HG02852 (cell line): ENCODE data around the gene CD300C.
"Not testable (repeated sequence)": the region's sequence is repeated elsewhere in the genome, so short reads cannot be mapped to it uniquely, and the experiment has no call there.

ENCODE experiments used
- ATAC-seq: cut with Tn5 transposase; IDR thresholded peaks from one replicate; pipeline ENCODE4 v1.9.1; 2021; ENCODE audit warnings: mild to moderate bottlenecking, moderate library complexity; ENCODE audit not compliant: unreplicated experiment

The CD300C gene

DNA sequence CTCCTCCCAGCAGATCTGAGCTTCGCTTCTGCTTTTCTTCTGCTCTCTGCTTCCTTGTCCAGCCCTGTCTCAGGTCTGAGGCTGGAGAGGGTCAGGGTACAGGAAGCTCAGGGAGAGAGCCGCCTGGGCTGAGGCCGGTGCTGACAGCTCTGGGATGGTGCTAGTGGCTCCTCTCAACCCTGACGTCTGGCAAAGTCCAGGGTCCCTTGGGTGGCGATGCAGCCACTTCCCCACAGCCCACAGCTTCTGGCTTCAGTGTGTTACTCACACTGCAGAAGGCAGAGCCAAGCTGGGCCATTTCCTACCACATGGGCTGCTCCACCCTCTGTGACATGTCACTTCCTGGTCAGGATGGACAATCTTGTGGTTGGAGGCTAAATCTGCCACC is at the start of gene CD300C:
TSS of gene CD300C (minus strand) at position 273 of the 388 bp plus-strand sequence. CDS start 333 bp downstream, outside the sequence.
- no peak for ATAC-seq

GRCh38 chr17:74595037-74595750 is 49.3 kb upstream of the CD300C start:
- no peak for ATAC-seq

DNA sequence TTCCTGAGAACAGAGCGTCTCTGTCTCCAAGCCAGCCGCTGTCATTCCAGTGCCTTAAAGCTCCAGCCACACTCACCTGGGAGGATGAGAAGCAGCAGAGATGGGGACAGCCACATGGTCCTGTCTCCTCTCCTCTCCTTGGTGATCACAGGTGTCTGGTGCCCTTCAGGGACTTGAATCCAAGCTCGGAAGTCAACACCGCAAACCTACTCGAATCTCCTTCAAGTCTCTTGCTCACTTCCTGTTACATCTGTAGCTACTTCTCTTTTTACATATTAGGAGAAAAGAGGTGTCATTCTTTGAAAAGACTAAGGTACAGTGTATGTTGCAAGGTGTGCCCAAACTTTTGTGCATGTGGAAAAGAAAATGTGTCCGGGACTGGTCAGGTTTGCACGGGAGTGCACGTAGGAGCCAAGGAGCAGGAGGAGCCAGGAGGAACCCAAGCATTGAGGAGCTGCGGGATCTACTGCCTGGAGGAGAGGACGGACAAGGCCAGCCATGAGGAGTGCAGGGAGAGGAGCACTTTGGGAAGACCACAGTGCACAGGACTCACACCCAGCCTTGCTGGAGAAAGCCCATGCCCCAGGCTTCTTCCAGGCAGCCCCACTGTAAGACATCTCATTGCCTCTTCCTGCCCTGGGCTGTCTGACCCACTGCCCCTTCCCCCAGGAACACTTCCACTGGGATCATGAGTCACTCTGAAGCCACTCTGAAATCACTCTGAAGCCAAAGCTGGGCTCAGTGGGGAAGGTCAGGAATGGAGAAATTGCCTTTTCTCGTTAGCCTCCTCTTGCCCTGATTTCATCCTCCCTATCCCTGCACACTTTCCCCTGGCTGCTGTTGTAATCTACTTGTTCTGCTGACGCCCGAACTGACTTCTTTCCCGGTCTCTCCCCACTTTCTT is 46.4 kb upstream of the CD300C start, which contains the start of gene CD300LD:
TSS of gene CD300LD (minus strand) at position 197 of the 904 bp plus-strand sequence. CDS start at position 116, 81 bp downstream.
- ATAC-seq: no peak

DNA sequence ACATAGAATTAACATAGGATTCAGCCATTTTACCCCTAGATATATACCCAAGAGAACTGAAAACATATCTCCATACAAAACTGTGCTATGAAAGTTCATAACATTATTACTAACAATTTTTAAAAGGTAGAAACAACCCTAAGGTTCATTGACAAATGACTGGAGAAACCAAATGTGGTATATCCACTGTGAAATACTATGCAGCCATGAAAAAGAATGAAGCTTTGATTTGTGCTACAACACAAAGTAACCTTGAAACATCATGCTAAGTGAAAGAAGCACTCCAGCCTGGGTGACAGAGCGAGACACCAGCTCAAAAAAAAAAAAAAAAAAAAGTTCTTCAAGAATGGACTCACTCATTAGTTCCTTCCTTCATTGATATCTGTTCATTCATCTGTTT is 45.6 kb upstream of the CD300C start:
- no peak for ATAC-seq

- no peak for ATAC-seq
Observed at GRCh38 chr17:74585711-74586110, 39.8 kb upstream of the CD300C start.

DNA sequence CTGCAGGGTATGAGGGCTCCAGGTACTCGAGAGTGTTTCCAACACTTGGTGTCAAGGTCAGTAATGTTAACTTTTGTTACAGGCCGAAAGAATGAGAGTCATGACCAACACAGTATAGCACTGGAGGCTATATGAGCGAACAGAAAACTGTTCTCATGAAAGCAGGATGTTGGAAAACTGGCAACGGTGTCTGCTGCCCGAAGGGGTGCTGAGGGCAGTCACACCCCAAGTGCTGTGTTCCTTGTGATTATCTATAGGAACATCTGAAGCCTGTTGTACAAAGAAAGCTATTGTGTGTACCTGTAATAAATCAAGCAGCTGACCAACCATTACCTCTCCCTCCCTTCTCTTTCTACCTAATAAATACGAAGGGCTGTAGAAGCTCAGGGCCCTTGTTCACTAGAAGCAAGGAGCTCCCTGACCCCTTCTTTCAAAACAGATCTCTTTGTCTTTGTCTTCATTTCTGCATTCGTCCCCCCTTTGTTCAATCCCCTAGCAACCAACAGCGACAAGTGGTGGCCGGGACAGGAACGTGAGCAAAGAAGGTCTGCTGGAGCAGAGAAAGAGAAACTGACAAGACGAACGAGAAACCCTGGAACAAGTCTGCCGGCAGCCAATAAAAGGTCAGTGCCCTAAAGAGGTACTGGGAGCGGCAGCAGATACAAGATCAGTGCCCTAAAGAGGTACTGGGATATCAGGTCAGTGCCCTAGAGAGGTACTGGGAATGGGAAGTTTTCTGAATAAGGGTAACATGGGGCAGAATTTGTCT is 38.6 kb upstream of the CD300C start:
- ATAC-seq: no peak

DNA sequence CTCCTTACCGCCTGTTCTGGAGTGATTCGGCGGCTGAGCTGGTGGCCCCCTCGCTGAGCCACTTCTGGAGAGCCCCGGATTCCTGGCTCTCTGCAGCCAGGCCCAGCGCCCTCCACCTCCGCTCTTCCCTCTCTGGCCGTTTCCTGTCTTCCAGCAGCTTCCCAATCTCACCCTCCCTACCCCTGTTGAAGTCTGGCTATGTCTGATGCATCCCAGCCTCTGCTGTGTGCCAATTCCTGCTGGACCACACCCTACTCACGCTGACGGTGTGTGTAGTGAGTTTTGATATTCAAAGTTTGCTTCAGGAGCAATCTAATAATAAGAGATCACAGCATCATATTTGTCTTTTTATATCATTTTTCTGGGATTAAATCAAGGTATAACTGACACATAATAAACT is 36.7 kb upstream of the CD300C start:
- no peak for ATAC-seq

DNA sequence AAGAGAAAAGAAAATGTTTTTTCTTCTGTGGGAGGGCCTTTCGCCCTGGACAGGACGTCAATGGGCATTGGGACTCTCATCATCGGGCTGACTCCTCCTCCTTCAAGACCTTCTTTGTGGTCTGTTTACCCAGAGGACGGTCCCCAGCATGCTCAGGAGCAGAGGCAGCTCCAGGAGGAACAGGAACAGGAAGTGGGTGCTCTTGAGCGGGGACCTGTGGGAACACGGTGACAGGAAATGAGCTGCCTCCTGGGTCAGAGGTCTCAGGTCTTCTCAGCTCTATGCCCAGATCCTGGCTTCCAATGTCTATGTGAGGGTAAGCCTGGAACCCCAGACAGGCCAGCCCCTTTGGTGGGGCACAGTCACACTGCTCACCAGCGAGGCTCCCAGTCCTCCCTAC is 34.0 kb upstream of the CD300C start:
- no peak for ATAC-seq

DNA sequence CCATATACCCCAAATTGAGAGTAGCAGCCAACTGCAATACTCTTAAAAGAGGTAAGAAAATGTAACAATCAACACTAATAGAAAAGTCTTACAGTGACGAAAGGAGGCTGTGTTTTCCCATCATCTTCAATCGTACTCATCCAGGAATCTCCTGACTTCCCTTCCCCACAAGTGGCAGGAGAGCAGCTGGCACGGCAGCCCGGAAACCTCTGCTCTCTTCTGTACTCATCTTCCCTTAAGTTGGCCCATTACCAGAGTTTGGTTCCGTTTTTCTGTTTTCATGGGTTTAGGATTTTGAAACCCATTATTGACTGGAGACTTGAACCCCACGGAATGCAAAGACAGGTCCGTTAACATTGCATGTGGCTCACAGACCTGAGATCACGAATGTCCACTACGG is 33.1 kb upstream of the CD300C start:
- ATAC-seq: no peak

- no peak for ATAC-seq
Observed at GRCh38 chr17:74574489-74575142, 28.7 kb upstream of the CD300C start.

- not testable (repeated sequence) for ATAC-seq
Observed at GRCh38 chr17:74573635-74574034, 27.7 kb upstream of the CD300C start.

DNA sequence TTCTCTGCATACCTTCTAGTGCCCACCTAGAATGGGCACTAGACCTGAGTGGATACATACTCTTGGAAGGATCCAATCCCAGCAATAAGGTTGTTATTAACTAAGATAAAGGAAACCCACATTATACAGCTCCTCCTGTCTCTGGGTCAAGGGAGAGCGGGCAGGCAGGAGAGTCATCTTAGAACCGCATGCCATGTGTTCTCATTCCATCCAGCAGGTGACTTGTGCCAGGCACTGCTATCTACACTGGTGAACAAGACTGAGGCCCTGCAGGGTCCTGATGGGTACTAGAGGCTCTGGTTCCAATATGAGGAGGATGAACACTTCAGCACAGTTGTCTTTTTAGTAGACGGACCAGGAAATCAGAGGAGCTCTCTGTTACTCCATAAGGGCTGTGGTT is 27.3 kb upstream of the CD300C start:
- no peak for ATAC-seq

- ATAC-seq: no peak
Observed at GRCh38 chr17:74571621-74572270, 25.8 kb upstream of the CD300C start.

DNA sequence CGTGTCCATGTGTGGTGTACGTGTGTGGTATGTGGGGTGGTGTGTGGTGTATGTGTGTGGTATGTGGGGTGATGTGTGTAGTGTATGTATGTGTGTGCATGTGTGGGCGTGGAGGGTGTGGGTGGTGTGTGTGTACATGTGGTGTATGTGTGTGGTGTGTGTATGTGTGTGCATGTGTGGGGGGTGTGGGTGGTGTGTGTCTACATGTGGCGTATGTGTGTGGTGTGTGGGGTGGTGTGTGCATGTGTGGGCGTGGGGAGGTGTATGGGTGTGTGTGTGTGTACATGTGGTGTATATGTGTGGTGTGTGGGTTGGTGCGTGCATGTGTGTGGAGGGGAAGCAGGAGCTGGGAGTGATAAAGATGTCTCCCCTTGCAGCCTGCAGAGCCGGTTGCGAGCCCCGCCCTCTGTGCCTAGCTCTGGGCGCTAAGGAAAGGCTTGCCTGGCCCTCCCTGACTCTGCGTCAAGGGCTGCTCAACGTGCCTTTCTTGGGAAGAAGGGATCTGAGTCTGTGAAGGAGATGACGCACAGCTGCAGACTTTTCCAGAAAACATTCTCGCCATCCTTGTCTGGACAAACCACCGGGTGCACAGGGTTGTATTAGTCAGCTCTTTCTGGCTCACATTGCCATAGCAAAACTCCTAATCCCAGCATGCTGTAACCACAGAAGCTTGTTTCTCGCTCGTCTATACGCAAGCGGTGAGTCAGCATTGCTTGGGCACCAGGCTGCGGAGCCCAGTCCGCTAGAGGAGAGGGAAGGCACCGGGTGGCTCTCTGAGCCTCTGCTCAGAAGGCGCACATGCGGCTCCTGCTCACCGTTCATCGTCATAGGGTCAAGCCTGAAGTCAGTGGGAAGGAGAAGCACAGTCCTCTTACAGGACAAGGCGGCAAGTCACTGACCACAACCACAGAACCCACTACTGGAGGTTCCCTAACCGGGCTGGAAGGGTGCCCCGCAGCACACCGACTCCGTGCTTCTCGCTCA is 23.4 kb upstream of the CD300C start:
- ATAC-seq: no peak

DNA sequence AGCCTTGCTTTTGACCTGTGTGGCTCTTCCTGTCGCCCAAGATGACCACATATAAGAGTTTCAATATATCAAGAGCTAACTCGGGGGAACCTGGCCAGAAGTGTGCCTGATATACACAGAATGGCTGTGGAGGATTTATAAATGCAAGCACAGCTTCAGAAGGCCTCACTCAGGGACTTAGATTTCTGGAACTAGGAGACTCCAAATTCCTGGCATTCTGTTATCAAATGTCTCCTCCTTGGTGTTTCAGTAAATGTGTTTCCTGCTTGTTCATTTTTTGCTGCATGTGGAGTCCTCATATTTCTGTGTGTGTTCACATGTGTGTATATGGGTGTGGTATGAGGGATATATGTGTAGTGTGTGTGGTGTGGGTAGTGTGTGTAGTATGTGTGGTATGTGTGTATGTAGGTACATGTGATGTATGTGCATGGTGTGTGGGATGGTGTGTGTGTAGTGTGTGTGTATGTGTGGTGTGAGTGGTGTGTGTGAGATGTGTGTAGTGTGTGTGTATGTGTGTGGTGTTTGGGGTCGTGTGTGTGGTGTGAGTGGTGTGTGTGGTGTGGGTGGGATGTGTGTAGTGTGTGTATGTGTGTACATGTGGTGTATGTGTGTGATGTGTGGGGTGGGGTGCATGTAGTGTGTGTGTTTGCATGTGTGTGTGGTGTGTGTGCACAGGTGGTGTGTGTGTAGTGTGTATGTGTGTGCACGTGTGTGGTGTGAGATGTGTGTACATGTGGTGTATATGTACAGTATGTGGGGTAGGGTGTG is 22.4 kb upstream of the CD300C start:
- ATAC-seq: no peak

DNA sequence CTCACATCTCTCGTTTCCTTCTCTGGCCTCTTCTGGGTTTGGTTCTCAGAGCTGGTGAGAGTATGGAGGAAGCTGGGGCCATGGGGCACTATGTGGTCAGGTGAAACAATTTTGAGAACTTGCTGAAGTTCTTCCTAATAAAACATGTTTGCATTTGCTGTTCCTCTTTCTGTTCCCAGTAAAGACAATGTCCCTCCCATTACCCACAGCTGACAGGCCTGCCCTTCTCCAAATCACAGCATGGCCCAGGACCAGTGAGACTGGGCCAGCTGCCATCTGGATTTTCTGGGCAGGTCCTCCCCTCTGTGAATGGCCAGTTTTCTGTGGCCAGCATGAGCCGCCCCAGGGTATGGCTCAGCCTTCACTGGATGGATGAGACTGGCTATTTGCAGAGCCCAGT is 21.5 kb upstream of the CD300C start, which contains the start of gene CD300H:
TSS of gene CD300H (minus strand) at position 113 of the 400 bp plus-strand sequence.
- no peak for ATAC-seq

- no peak for ATAC-seq
Observed at GRCh38 chr17:74566132-74566753, 20.3 kb upstream of the CD300C start.

DNA sequence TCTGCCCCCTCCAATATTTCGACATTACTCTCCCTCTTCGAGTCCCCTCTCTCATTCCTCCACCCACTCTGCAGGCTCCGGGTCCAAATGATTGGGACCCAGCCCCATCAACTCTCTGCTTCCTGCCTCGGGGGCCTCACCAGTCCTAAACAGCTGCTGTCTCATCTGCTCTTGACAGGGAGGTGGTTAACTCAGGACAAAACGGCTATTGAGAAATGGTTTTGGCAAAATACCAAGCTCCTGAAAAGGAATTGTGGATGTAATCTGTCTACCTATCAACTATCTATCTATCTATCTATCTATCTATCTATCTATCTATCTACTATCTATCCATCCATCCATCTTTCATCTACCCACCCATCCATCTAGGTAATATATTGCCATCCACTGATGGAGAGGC is 19.2 kb upstream of the CD300C start:
- ATAC-seq: no peak
